OCI-LY7 (cell line): ENCODE measurements around the gene CAPRIN1. TPM values are rescaled to one million over a fixed set of nuclear protein-coding genes. Genes with fewer than 3 reads are reported as not detected.

Source experiments
- BruUV-seq: library from RNA; stranded (reverse); fragments of 400-500 nt; replicated peaks from 2 replicates; lab custom pipeline; 2021; lab: Mats Ljungman, UMichigan
- CTCF ChIA-PET: fragments of 300-600 bp; sonication (Branson Sonifier 250); formaldehyde crosslinking; loops from one replicate; lab custom pipeline; 2022; ENCODE audit warnings: antibody characterized with exemption; ENCODE audit not compliant: unreplicated experiment; lab: Charles Lee
- POLR2A ChIA-PET: fragments of 300-600 bp; sonication (Branson Sonifier 250); formaldehyde crosslinking; loops from one replicate; lab custom pipeline; 2022; ENCODE audit warnings: antibody characterized with exemption; lab: Charles Lee
- DNase-seq: peaks from one replicate; pipeline ENCODE4 v3.0.0-alpha.2; 2015; ENCODE audit warnings: low spot score
- H2AFZ ChIP-seq: fragments of 200-600 bp; sonication (generic), shearing (Covaris generic); 2 replicates; pipeline ENCODE4 v1.6.1; 2014; ENCODE audit warnings: mild to moderate bottlenecking, antibody characterized with exemption, low read length, moderate library complexity
- H3K27ac ChIP-seq: fragments of 200-600 bp; sonication (generic); 2 replicates; pipeline ENCODE4 v1.5.1; 2014; ENCODE audit warnings: mixed run types, low read depth, mild to moderate bottlenecking, moderate library complexity, low read length, inconsistent platforms; ENCODE audit not compliant: poor library complexity, severe bottlenecking
- H3K36me3 ChIP-seq: fragments of 200-600 bp; sonication (generic); 2 replicates; pipeline ENCODE4 v1.6.1; 2014; ENCODE audit warnings: mild to moderate bottlenecking, antibody characterized with exemption, low read length, moderate library complexity, mixed read lengths; ENCODE audit not compliant: insufficient read depth
- H3K4me1 ChIP-seq: fragments of 200-600 bp; sonication (generic); 2 replicates; pipeline ENCODE4 v1.5.1; 2014; ENCODE audit warnings: mild to moderate bottlenecking, low read length; ENCODE audit not compliant: insufficient read depth, poor library complexity, severe bottlenecking
- H3K4me2 ChIP-seq: fragments of 200-600 bp; sonication (generic); 2 replicates; pipeline ENCODE4 v1.6.1; 2014; ENCODE audit warnings: mild to moderate bottlenecking, low read length
- H3K4me3 ChIP-seq: fragments of 200-600 bp; sonication (generic); 2 replicates; pipeline ENCODE4 v1.5.1; 2014; ENCODE audit warnings: mild to moderate bottlenecking, low read depth, low read length; ENCODE audit not compliant: poor library complexity, severe bottlenecking
- H3K79me2 ChIP-seq: fragments of 200-600 bp; sonication (generic); 2 replicates; pipeline ENCODE4 v1.6.1; 2016; ENCODE audit warnings: low read depth, mild to moderate bottlenecking, low read length, moderate library complexity, mixed read lengths; ENCODE audit not compliant: insufficient read depth
- H3K9me2 ChIP-seq: fragments of 200-600 bp; sonication (generic); 2 replicates; pipeline ENCODE4 v1.6.1; 2016; ENCODE audit warnings: mild to moderate bottlenecking, low read length, mixed read lengths; ENCODE audit not compliant: insufficient read depth
- H3K9me3 ChIP-seq: fragments of 200-600 bp; sonication (generic); 2 replicates; pipeline ENCODE4 v1.6.1; 2014; ENCODE audit warnings: mild to moderate bottlenecking, mixed run types, low read length, mixed read lengths
- H4K20me1 ChIP-seq: fragments of 200-600 bp; sonication (generic); 2 replicates; pipeline ENCODE4 v1.6.1; 2014; ENCODE audit warnings: mild to moderate bottlenecking, antibody characterized with exemption, low read length, moderate library complexity, mixed read lengths; ENCODE audit not compliant: insufficient read depth
- EZH2phosphoT487 ChIP-seq: fragments of 200-600 bp; sonication (generic); IDR thresholded peaks from 2 replicates; pipeline ENCODE4 v1.6.1; 2018; ENCODE audit warnings: low read depth, borderline replicate concordance, mild to moderate bottlenecking, mixed run types, antibody characterized with exemption, low read length, moderate library complexity, mixed read lengths
- intact Hi-C: fragments of 100-400 bp; cut with micrococcal nuclease; formaldehyde crosslinking; loops from one replicate; pipeline ENCODE4 v1.10.0; 2022; ENCODE audit not compliant: unreplicated experiment
- total RNA-seq, 2 experiments: library from RNA; depleted of rRNA in 1 of 2; stranded (reverse); fragments of >200 nt in 1 of 2; shearing (Covaris generic) in 1 of 2; gene quantifications; 2 replicates each; pipeline ENCODE4 v1.2.3, GENCODE V29; 2014 to 2022
- TF ChIP-seq, protein P1 (sequence below): fragments of 200-600 bp; sonication (generic); conservative IDR thresholded peaks from 2 replicates; pipeline ENCODE4 v1.5.1; 2014; ENCODE audit warnings: mild to moderate bottlenecking, antibody characterized with exemption, low read length, moderate library complexity, mixed read lengths

Gene CAPRIN1
- total RNA-seq, 2 experiments from 2014 or later: 259 to 286 TPM

DNA sequence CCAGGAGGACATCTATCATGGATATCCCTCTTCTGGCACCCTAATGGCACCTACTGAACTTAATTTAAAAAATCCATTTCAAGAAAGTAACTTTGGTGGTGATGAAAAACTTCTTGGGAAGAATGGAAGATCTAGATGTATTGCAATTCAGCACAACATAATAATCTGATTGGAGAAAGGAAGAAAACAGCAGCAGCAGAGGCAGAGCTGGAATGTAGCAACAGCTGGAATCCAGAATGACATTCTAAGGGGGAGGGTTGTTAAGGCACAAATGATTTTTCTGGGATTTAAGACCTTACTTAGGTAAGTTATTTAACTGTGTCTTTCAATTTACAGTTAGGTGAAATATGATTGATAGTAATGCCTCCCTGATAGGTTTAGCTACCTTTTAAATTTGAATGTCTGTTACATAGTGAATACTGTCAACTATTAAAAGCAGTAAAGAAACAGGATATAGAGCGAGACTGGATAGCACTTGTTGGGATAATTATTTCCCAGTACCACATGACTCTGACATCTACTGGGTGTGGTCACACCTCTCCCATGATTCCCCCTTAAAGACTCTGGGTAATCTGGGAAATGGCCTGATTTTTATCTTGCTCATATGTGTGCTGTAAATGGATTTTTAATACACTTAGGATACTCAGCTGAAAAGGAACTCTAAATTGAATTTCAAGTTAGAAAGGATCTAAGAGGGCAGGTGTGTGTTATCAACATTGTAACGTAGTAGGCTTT is 11.7 kb downstream of the CAPRIN1 start:
- Histone ChIP-seq H3K9me3 (no peaks in the 10 kb centered on the region; the same call in 1 of the 2 replicates), H3K79me2 (peaks cover 100% of the 10 kb centered on the region), H3K27ac (no peak overlapping the region), H4K20me1 (peaks cover 71% of the 10 kb centered on the region), H3K4me3 (no peak overlapping the region), H3K9me2 (no peaks in the 10 kb centered on the region), H3K4me2 (no peak overlapping the region), H3K36me3 (peaks cover 94% of the 10 kb centered on the region), H2AFZ (no peak overlapping the region), H3K4me1 (peaks cover 51% of the 10 kb centered on the region)
- intact Hi-C loops: no loop called here
- ChIA-PET CTCF (no interaction called here), POLR2A (interaction anchor here (0.5 to 3.1 kb wide), 8 partner anchors 7 to 216 kb away, joined by 3 to 13 read pairs (median 4); no protein-coding TSS in a partner anchor)
- no peak for DNase-seq
- TF ChIP-seq, protein P1, sequence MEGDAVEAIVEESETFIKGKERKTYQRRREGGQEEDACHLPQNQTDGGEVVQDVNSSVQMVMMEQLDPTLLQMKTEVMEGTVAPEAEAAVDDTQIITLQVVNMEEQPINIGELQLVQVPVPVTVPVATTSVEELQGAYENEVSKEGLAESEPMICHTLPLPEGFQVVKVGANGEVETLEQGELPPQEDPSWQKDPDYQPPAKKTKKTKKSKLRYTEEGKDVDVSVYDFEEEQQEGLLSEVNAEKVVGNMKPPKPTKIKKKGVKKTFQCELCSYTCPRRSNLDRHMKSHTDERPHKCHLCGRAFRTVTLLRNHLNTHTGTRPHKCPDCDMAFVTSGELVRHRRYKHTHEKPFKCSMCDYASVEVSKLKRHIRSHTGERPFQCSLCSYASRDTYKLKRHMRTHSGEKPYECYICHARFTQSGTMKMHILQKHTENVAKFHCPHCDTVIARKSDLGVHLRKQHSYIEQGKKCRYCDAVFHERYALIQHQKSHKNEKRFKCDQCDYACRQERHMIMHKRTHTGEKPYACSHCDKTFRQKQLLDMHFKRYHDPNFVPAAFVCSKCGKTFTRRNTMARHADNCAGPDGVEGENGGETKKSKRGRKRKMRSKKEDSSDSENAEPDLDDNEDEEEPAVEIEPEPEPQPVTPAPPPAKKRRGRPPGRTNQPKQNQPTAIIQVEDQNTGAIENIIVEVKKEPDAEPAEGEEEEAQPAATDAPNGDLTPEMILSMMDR: no peak
- no peak for TF ChIP-seq EZH2phosphoT487
- TSS peak; percentile 3 for BruUV-seq

DNA sequence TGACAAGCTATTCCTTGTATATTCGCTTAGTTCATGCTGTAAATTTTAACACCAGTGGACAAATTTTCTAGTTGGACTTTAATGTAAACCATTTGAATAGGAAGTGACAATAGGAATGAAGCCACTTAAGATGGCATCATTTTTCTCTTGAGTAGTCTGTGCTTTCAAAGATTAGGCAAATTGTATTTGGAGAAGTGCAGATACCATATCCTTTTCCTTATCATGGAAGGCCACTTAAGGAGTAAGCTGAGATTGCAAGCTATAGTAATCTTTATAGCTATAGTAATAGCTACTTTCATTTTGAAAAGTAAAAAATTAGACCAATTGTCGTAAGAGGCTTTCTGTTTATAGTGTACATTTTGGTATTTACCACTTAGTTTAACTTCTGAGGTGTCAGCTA is 12.8 kb downstream of the CAPRIN1 start:
- ChIA-PET CTCF (no interaction called here), POLR2A (interaction anchor here (0.6 to 3.1 kb wide), 10 partner anchors 8 to 952 kb away, joined by 3 to 13 read pairs (median 4); partner anchors contain the start of gene NAT10)
- H3K4me3 ChIP-seq: no peak overlapping the region
- DNase-seq: no peak
- H3K4me1 ChIP-seq: peaks cover 49% of the 10 kb centered on the region
- TF ChIP-seq EZH2phosphoT487: no peak
- TF ChIP-seq, protein P1: no peak
- H2AFZ ChIP-seq: no peak overlapping the region
- peaks cover 93% of the 10 kb centered on the region for H3K36me3 ChIP-seq
- H3K9me3 ChIP-seq: no peaks in the 10 kb centered on the region; the same call in 1 of the 2 replicates
- H3K4me2 ChIP-seq: 0 out of 2 replicates have a peak overlapping the region, but pooled peaks have one; percentile 1
- no peak overlapping the region for H3K27ac ChIP-seq
- no peaks in the 10 kb centered on the region for H3K9me2 ChIP-seq
- intact Hi-C loops: no loop called here
- no TSS peak for BruUV-seq
- peaks cover 73% of the 10 kb centered on the region for H4K20me1 ChIP-seq
- H3K79me2 ChIP-seq: peaks cover 100% of the 10 kb centered on the region
